K562 (cell line): ENCODE results near the gene DNAJB12. TPM values are rescaled to one million over a fixed set of nuclear protein-coding genes. Genes with fewer than 3 reads are reported as not detected.

Experiments used
- BCOR ChIP-seq: fragments of 450-650 bp; IDR thresholded peaks from 2 replicates; pipeline ENCODE4 v1.6.1; 2016
- CHD4 ChIP-seq: fragments of 200-600 bp; sonication (generic); IDR thresholded peaks from 3 replicates; pipeline ENCODE4 v1.6.1; 2012; ENCODE audit warnings: low read depth, mild to moderate bottlenecking, mixed read lengths, low read length, inconsistent platforms; ENCODE audit not compliant: insufficient read depth, insufficient replicate concordance, poor library complexity, severe bottlenecking
- CXXC5 ChIP-seq: fragments of 250-450 bp; sonication (Bioruptor Pico); IDR thresholded peaks from 2 replicates; pipeline ENCODE4 v1.8.0; 2022; ENCODE audit warnings: inconsistent platforms, mild to moderate bottlenecking, moderate library complexity
- DMBX1 ChIP-seq: fragments of 250-450 bp; sonication (Bioruptor Pico); IDR thresholded peaks from 2 replicates; pipeline ENCODE4 v1.8.0; 2022; ENCODE audit warnings: inconsistent platforms, mild to moderate bottlenecking, moderate library complexity, borderline replicate concordance
- DPF2 ChIP-seq: fragments of 450-650 bp; IDR thresholded peaks from 2 replicates; pipeline ENCODE4 v1.6.1; 2016
- FUS ChIP-seq: fragments of 200-400 bp; formaldehyde crosslinking; optimal IDR thresholded peaks from 2 replicates; pipeline ENCODE3; 2017; ENCODE audit warnings: low read depth, low read length
- HIVEP1 ChIP-seq: fragments of 250-450 bp; sonication (Bioruptor Pico); IDR thresholded peaks from 2 replicates; pipeline ENCODE4 v1.4.0; 2020; ENCODE audit warnings: mild to moderate bottlenecking
- L3MBTL2 ChIP-seq: fragments of 450-650 bp; IDR thresholded peaks from 2 replicates; pipeline ENCODE4 v1.6.1; 2016; ENCODE audit warnings: mild to moderate bottlenecking, moderate library complexity
- MAFK ChIP-seq: IDR thresholded peaks from 2 replicates; pipeline ENCODE4 v1.6.1; 2011; ENCODE audit warnings: low read length, improper control_type of control experiment
- NFE2 ChIP-seq: IDR thresholded peaks from 2 replicates; pipeline ENCODE4 v1.6.1; 2014; ENCODE audit warnings: antibody characterized with exemption, low read depth
- NFRKB ChIP-seq: fragments of 450-650 bp; IDR thresholded peaks from 2 replicates; pipeline ENCODE4 v1.6.1; 2016; ENCODE audit warnings: low read depth
- RBM25 ChIP-seq: fragments of 200-400 bp; formaldehyde crosslinking; IDR thresholded peaks from 2 replicates; pipeline ENCODE4 v1.6.1; 2018; ENCODE audit warnings: low read length, low read depth, moderate library complexity; ENCODE audit not compliant: severe bottlenecking
- SIN3A ChIP-seq, 2 experiments: fragments of 150-350 bp in 1 of 2; IDR thresholded peaks; 2 replicates each; pipeline ENCODE4 v1.6.1; 2011 to 2016; ENCODE audit warnings: borderline replicate concordance in 2 of 2, low read depth in 2 of 2, low read length in 2 of 2, mild to moderate bottlenecking in 2 of 2, moderate library complexity in 2 of 2; ENCODE audit not compliant: control insufficient read depth in 1 of 2
- ZNF239 ChIP-seq: fragments of 250-450 bp; sonication (Bioruptor Pico); IDR thresholded peaks from 2 replicates; pipeline ENCODE4 v1.4.0; 2020; ENCODE audit warnings: mild to moderate bottlenecking
- ZNF668 ChIP-seq: fragments of 250-450 bp; sonication (Bioruptor Pico); IDR thresholded peaks from 2 replicates; pipeline ENCODE4 v1.8.0; 2022; ENCODE audit warnings: mild to moderate bottlenecking, inconsistent platforms
- ZNF79 ChIP-seq: fragments of 250-450 bp; sonication (Bioruptor Pico); IDR thresholded peaks from 2 replicates; pipeline ENCODE4 v1.4.0; 2020; ENCODE audit warnings: low read depth, mild to moderate bottlenecking, moderate library complexity
- polyA plus RNA-seq, 8 experiments: library from polyadenylated mRNA; depleted of rRNA in 4 of 8; stranded (reverse) in 5 of 8; unstranded in 3 of 8; fragments of >200 nt; fragmentation: Nextera tagmentation in 2 of 8; fragmentation: Illumina TruSeq in 1 of 8; extraction: Ambion mirVana in 2 of 8; extraction: Trizol in 1 of 8; gene quantifications; 2 replicates each; pipeline versions ENCODE4 v1.2.1 to v1.2.3, GENCODE V29; 2011 to 2014; ENCODE audit warnings: inconsistent platforms in 1 of 8, missing spikeins in 1 of 8
- total RNA-seq, 7 experiments: library from RNA; depleted of rRNA in 6 of 7; stranded (reverse); fragments of >200 nt in 6 of 7; fragmentation: Illumina TruSeq in 2 of 7; extraction: Trizol in 2 of 7; gene quantifications; 2 replicates each; pipeline versions ENCODE4 v1.2.1 to v1.2.3, GENCODE V29; 2011 to 2021; ENCODE audit warnings: low replicate concordance in 1 of 7
- TF ChIP-seq, protein P1 (sequence below), 2 experiments: fragments of 150-350 bp in 1 of 2; IDR thresholded peaks; 2 replicates each; pipeline ENCODE4 v1.6.1; 2012 to 2016; ENCODE audit warnings: low read depth in 2 of 2, low read length in 2 of 2, mild to moderate bottlenecking in 1 of 2, moderate library complexity in 1 of 2
- TF ChIP-seq, protein P2 (sequence below): fragments of 250-450 bp; sonication (Bioruptor Pico); IDR thresholded peaks from 2 replicates; pipeline ENCODE4 v1.5.0; 2022; ENCODE audit warnings: mild to moderate bottlenecking
- TF ChIP-seq, protein P3 (sequence below), 2 experiments: fragments of 250-450 bp in 1 of 2; fragments of 450-650 bp in 1 of 2; sonication (Bioruptor Pico) in 1 of 2; IDR thresholded peaks; 2 replicates each; pipeline versions ENCODE4 v1.6.1 to v1.8.0; 2016 to 2021; ENCODE audit warnings: mild to moderate bottlenecking in 2 of 2, moderate library complexity in 2 of 2, missing compliant biosample characterization in 1 of 2, missing genetic modification characterization in 1 of 2

DNAJB12 gene
- total and polyA plus RNA-seq, 9 of the 15 experiments (the other 6 are each of a cell fraction or from before 2014, with no cell fraction given) = 3.5 to 31.5 (median 20.3) TPM

DNA sequence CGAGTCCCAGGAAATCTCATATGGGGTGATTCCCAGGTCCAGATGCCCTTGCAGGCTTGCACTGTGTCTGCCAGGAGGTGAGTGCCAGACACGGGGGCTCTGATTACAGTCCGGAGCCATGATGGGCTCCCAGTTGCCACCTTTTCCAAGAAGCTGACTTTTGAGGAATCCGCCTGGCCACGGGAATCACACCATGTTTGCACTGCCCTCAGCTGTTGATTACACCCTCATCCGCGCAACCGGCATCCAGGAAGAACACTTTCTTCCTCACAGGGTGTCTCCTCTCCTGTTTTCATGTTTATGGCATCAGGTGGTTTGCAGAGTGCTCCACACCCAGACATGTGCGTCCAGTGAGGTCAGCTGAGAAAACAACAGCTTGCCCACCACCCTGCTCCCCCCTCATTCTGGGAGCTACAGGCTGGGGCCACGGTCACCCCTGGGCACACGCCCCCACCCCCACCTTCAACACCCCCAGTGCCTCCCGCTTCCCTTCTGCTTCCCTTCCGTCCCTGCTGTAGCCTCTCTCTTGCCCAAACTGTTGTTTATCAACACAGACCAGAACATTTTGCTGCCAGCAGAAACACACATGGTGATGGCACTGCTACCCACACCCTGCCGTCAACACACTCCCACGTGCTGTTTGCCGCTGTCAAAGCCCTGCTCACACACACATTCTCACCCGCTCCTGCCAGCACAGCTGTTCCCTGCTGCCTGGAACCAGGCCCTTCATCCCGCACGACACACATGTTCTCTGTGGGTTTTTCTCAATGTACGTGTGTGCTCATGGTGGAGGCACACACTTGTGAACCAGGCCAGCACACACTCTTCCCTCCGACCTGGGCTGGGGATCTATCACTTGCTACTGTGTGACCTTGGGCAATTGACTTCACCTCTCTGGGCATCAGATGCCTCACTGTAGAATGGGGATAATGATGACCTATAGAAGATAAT is 45.2 kb downstream of the DNAJB12 start (continued):
- TF ChIP-seq, protein P1, sequence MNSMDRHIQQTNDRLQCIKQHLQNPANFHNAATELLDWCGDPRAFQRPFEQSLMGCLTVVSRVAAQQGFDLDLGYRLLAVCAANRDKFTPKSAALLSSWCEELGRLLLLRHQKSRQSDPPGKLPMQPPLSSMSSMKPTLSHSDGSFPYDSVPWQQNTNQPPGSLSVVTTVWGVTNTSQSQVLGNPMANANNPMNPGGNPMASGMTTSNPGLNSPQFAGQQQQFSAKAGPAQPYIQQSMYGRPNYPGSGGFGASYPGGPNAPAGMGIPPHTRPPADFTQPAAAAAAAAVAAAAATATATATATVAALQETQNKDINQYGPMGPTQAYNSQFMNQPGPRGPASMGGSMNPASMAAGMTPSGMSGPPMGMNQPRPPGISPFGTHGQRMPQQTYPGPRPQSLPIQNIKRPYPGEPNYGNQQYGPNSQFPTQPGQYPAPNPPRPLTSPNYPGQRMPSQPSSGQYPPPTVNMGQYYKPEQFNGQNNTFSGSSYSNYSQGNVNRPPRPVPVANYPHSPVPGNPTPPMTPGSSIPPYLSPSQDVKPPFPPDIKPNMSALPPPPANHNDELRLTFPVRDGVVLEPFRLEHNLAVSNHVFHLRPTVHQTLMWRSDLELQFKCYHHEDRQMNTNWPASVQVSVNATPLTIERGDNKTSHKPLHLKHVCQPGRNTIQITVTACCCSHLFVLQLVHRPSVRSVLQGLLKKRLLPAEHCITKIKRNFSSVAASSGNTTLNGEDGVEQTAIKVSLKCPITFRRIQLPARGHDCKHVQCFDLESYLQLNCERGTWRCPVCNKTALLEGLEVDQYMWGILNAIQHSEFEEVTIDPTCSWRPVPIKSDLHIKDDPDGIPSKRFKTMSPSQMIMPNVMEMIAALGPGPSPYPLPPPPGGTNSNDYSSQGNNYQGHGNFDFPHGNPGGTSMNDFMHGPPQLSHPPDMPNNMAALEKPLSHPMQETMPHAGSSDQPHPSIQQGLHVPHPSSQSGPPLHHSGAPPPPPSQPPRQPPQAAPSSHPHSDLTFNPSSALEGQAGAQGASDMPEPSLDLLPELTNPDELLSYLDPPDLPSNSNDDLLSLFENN (IDR thresholded peaks at IDR 0.05; ENCODE audit: low read depth in 2 of 2, low read length in 2 of 2) = no peak
- no peak for TF ChIP-seq MAFK
- peak; percentile 62 for TF ChIP-seq CHD4
- TF ChIP-seq RBM25 = peak; percentile 54
- TF ChIP-seq DPF2 = no peak
- no peak for TF ChIP-seq FUS
- TF ChIP-seq ZNF668 (CRISPR knock-in tag) = peak; percentile 47; the same call in 1 of the 2 replicates
- peak; percentile 6; the same call in 1 of the 2 replicates for TF ChIP-seq L3MBTL2
- TF ChIP-seq CXXC5 (CRISPR knock-in tag) = peak; percentile 31
- TF ChIP-seq SIN3A (IDR thresholded peaks at IDR 0.05; ENCODE audit: borderline replicate concordance in 2 of 2, control insufficient read depth in 1 of 2, low read depth in 2 of 2, low read length in 2 of 2) = 0 out of 4 replicates have a peak, but pooled peaks of 1 of the 2 experiments have one; percentile 5
- TF ChIP-seq BCOR = peak; percentile 91
- TF ChIP-seq DMBX1 (CRISPR knock-in tag) = peak; percentile 87
- peak; percentile 36 for TF ChIP-seq ZNF239 (CRISPR knock-in tag)
- TF ChIP-seq ZNF79 (CRISPR knock-in tag) = no peak
- TF ChIP-seq, protein P2, sequence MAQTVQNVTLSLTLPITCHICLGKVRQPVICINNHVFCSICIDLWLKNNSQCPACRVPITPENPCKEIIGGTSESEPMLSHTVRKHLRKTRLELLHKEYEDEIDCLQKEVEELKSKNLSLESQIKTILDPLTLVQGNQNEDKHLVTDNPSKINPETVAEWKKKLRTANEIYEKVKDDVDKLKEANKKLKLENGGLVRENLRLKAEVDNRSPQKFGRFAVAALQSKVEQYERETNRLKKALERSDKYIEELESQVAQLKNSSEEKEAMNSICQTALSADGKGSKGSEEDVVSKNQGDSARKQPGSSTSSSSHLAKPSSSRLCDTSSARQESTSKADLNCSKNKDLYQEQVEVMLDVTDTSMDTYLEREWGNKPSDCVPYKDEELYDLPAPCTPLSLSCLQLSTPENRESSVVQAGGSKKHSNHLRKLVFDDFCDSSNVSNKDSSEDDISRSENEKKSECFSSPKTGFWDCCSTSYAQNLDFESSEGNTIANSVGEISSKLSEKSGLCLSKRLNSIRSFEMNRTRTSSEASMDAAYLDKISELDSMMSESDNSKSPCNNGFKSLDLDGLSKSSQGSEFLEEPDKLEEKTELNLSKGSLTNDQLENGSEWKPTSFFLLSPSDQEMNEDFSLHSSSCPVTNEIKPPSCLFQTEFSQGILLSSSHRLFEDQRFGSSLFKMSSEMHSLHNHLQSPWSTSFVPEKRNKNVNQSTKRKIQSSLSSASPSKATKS (CRISPR knock-in tag) = peak; percentile 36; the same call in 1 of the 2 replicates
- no peak for TF ChIP-seq NFE2
- TF ChIP-seq HIVEP1 (CRISPR knock-in tag) = peak; percentile 36
- TF ChIP-seq, protein P3, sequence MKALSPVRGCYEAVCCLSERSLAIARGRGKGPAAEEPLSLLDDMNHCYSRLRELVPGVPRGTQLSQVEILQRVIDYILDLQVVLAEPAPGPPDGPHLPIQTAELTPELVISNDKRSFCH (CRISPR knock-in tag; IDR thresholded peaks at IDR 0.05) = no peak
- TF ChIP-seq, protein P3 (tag; IDR thresholded peaks at IDR 0.05) = peak; percentile 29
- peak; percentile 28 for TF ChIP-seq NFRKB
